DND-41 (cell line): ENCODE data around the gene DHRS7B.
"Not testable (repeated sequence)": the region's sequence is repeated elsewhere in the genome, so short reads cannot be mapped to it uniquely, and the experiment has no call there.

ENCODE experiments used
- CTCF ChIP-seq: IDR thresholded peaks from 2 replicates; pipeline ENCODE4 v1.5.1; 2012; ENCODE audit warnings: borderline replicate concordance, low read length, moderate library complexity, mild to moderate bottlenecking; ENCODE audit not compliant: poor library complexity, severe bottlenecking; ENCODE audit errors: extremely low read depth
- EZH2 ChIP-seq: IDR thresholded peaks from 3 replicates; pipeline ENCODE4 v1.6.1; 2012; ENCODE audit warnings: borderline replicate concordance, low read depth, mild to moderate bottlenecking, moderate library complexity, low read length, inconsistent platforms; ENCODE audit not compliant: severe bottlenecking

- not testable (repeated sequence) for TF ChIP-seq CTCF, EZH2
Observed at GRCh38 chr17:21107067-21107650, 19.6 kb upstream of the DHRS7B start.
